IPS-18a (cell line): Measurements from ENCODE around the gene ARL4C.

Experiments used
- H3K27ac ChIP-seq: one replicate; pipeline ENCODE4 v1.5.1; 2013; ENCODE audit warnings: low read length
- H3K27me3 ChIP-seq: one replicate; pipeline ENCODE4 v1.6.1; 2013; ENCODE audit warnings: mild to moderate bottlenecking, low read length; ENCODE audit not compliant: control insufficient read depth, insufficient read depth
- H3K36me3 ChIP-seq: one replicate; pipeline ENCODE4 v1.6.1; 2013; ENCODE audit warnings: low read depth, low read length; ENCODE audit not compliant: control insufficient read depth
- H3K4me1 ChIP-seq: one replicate; pipeline ENCODE4 v1.6.1; 2013; ENCODE audit warnings: low read depth, low read length; ENCODE audit not compliant: control insufficient read depth
- H3K4me3 ChIP-seq: one replicate; pipeline ENCODE4 v1.5.1; 2013; ENCODE audit warnings: low read length
- H3K9ac ChIP-seq: one replicate; pipeline ENCODE4 v1.6.1; 2013; ENCODE audit warnings: mild to moderate bottlenecking, low read length, moderate library complexity
- H3K9me3 ChIP-seq: one replicate; pipeline ENCODE4 v1.6.1; 2013; ENCODE audit warnings: low read depth, low read length; ENCODE audit not compliant: control insufficient read depth

Gene ARL4C

GRCh38 chr2:234496055-234496834 lies 636 bp downstream of the ARL4C start:
- Histone ChIP-seq H3K9ac (peak overlapping the region; percentile 78), H3K9me3 (no peaks in the 10 kb centered on the region), H3K4me1 (peaks cover 15% of the 10 kb centered on the region), H3K4me3 (peak overlapping the region; percentile 88), H3K27me3 (peaks cover 23% of the 10 kb centered on the region), H3K27ac (no peak overlapping the region), H3K36me3 (no peaks in the 10 kb centered on the region)

GRCh38 chr2:234495251-234496054 lies 1.4 kb downstream of the ARL4C start:
- peaks cover 15% of the 10 kb centered on the region for H3K4me1 ChIP-seq
- peaks cover 23% of the 10 kb centered on the region for H3K27me3 ChIP-seq
- peak overlapping the region; percentile 78 for H3K9ac ChIP-seq
- H3K9me3 ChIP-seq = no peaks in the 10 kb centered on the region
- no peak overlapping the region for H3K27ac ChIP-seq
- no peaks in the 10 kb centered on the region for H3K36me3 ChIP-seq
- H3K4me3 ChIP-seq = peak overlapping the region; percentile 88

GRCh38 chr2:234494361-234495250 lies 2.3 kb downstream of the ARL4C start:
- no peak overlapping the region for H3K27ac ChIP-seq
- H3K9me3 ChIP-seq = no peaks in the 10 kb centered on the region
- peaks cover 15% of the 10 kb centered on the region for H3K4me1 ChIP-seq
- H3K27me3 ChIP-seq = peaks cover 23% of the 10 kb centered on the region
- no peaks in the 10 kb centered on the region for H3K36me3 ChIP-seq
- H3K4me3 ChIP-seq = peak overlapping the region; percentile 88
- peak overlapping the region; percentile 78 for H3K9ac ChIP-seq

- peak overlapping the region; percentile 88 for H3K4me3 ChIP-seq
- H3K27me3 ChIP-seq = peaks cover 20% of the 10 kb centered on the region
- H3K9ac ChIP-seq = peak overlapping the region; percentile 15
- H3K36me3 ChIP-seq = no peaks in the 10 kb centered on the region
- H3K27ac ChIP-seq = no peak overlapping the region
- H3K9me3 ChIP-seq = no peaks in the 10 kb centered on the region
- peaks cover 15% of the 10 kb centered on the region for H3K4me1 ChIP-seq
Measured at GRCh38 chr2:234493796-234494195, 3.1 kb downstream of the ARL4C start.

- no peaks in the 10 kb centered on the region for H3K36me3 ChIP-seq
- peaks cover 15% of the 10 kb centered on the region for H3K4me1 ChIP-seq
- H3K9me3 ChIP-seq = no peaks in the 10 kb centered on the region
- no peak overlapping the region for H3K9ac ChIP-seq
- H3K27ac ChIP-seq = no peak overlapping the region
- peak overlapping the region; percentile 88 for H3K4me3 ChIP-seq
- H3K27me3 ChIP-seq = peaks cover 11% of the 10 kb centered on the region
Measured at GRCh38 chr2:234492717-234493485, 4.0 kb downstream of the ARL4C start.

- H3K4me3 ChIP-seq = no peak overlapping the region
- H3K4me1 ChIP-seq = peaks cover 15% of the 10 kb centered on the region
- H3K36me3 ChIP-seq = no peaks in the 10 kb centered on the region
- H3K9ac ChIP-seq = no peak overlapping the region
- no peak overlapping the region for H3K27ac ChIP-seq
- H3K9me3 ChIP-seq = no peaks in the 10 kb centered on the region
- peaks cover 7% of the 10 kb centered on the region for H3K27me3 ChIP-seq
Measured at GRCh38 chr2:234491897-234492296, 5.0 kb downstream of the ARL4C start.

- Histone ChIP-seq H3K36me3 (no peaks in the 10 kb centered on the region), H3K9ac (no peak overlapping the region), H3K27ac (no peak overlapping the region), H3K27me3 (peaks cover 7% of the 10 kb centered on the region), H3K4me1 (peaks cover 15% of the 10 kb centered on the region), H3K4me3 (no peak overlapping the region), H3K9me3 (no peaks in the 10 kb centered on the region)
Measured at GRCh38 chr2:234491281-234491680, 5.6 kb downstream of the ARL4C start.

- no peak overlapping the region for H3K4me3 ChIP-seq
- H3K4me1 ChIP-seq = peaks cover 15% of the 10 kb centered on the region
- H3K36me3 ChIP-seq = no peaks in the 10 kb centered on the region
- H3K9ac ChIP-seq = no peak overlapping the region
- no peaks in the 10 kb centered on the region for H3K27me3 ChIP-seq
- no peaks in the 10 kb centered on the region for H3K9me3 ChIP-seq
- H3K27ac ChIP-seq = no peak overlapping the region
Measured at GRCh38 chr2:234490271-234491091, 6.4 kb downstream of the ARL4C start.

GRCh38 chr2:234488913-234489451 lies 7.9 kb downstream of the ARL4C start:
- no peaks in the 10 kb centered on the region for H3K9me3 ChIP-seq
- H3K4me1 ChIP-seq = peaks cover 15% of the 10 kb centered on the region
- no peaks in the 10 kb centered on the region for H3K27me3 ChIP-seq
- H3K4me3 ChIP-seq = no peak overlapping the region
- H3K9ac ChIP-seq = no peak overlapping the region
- no peak overlapping the region for H3K27ac ChIP-seq
- no peaks in the 10 kb centered on the region for H3K36me3 ChIP-seq

- Histone ChIP-seq H3K27ac (no peak overlapping the region), H3K4me1 (peaks cover 10% of the 10 kb centered on the region), H3K36me3 (no peaks in the 10 kb centered on the region), H3K9ac (no peak overlapping the region), H3K4me3 (no peak overlapping the region), H3K9me3 (no peaks in the 10 kb centered on the region), H3K27me3 (no peaks in the 10 kb centered on the region)
Measured at GRCh38 chr2:234488486-234488885, 8.4 kb downstream of the ARL4C start.
